A172 (cell line): ENCODE measurements around the gene NR4A1. TPM values are rescaled to one million over a fixed set of nuclear protein-coding genes. Genes with fewer than 3 reads are reported as not detected.
A peak's percentile ranks its signal among the peaks of the same experiment; 100 is the strongest.

Experiments used
- DNase-seq: peaks from one replicate; pipeline ENCODE4 v3.0.0-alpha.2; 2015; ENCODE audit warnings: low spot score
- total RNA-seq: library from RNA; depleted of rRNA; stranded (reverse); fragments of >200 nt; shearing (Covaris generic); gene quantifications from 2 replicates; pipeline ENCODE4 v1.2.3, GENCODE V29; 2014

The NR4A1 gene
- total RNA-seq, 1 experiment from 2014 or later: 1.5 TPM

DNA sequence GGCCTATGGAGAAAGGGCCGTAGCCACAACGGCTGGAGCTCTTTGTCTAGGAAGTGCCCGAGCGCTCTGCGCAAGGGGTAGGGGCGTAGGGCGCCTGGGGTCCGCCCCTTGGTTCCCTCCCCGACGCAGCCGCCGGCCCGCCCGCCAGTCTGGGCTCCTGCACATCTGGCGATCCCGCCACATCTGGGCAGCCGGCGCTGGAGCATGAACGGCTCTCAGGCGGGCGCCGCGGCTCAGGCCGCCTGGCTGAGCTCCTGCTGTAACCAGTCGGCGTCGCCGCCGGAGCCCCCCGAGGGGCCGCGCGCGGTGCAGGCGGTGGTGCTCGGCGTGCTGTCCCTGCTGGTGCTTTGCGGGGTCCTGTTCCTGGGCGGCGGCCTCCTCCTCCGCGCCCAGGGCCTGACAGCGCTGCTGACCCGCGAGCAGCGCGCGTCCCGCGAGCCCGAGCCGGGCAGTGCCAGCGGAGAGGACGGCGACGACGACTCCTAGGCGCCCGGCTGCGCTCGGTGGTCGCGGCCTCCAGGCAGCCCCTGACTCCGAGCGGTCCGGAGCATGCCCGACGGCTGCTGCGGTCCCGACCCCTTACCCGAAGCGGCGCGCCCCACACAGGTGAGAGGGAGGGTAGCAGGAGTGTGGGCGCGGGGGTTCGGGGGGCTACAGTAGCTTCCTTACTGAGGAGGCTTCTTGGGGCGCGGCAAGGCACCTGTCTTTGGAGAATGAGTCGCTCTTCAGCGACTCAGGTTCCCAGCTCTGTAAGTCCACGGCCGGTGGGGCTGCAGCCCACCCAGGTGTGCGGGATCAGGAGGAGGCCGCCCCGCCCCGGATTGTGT is 28.5 kb downstream of the NR4A1 start, which contains the start of gene SMIM41:
Gene SMIM41, plus strand, starts transcription at position 129 of the 827 bp plus-strand sequence. Its CDS starts 76 bp downstream, at position 205.
- DNase-seq: no peak

DNA sequence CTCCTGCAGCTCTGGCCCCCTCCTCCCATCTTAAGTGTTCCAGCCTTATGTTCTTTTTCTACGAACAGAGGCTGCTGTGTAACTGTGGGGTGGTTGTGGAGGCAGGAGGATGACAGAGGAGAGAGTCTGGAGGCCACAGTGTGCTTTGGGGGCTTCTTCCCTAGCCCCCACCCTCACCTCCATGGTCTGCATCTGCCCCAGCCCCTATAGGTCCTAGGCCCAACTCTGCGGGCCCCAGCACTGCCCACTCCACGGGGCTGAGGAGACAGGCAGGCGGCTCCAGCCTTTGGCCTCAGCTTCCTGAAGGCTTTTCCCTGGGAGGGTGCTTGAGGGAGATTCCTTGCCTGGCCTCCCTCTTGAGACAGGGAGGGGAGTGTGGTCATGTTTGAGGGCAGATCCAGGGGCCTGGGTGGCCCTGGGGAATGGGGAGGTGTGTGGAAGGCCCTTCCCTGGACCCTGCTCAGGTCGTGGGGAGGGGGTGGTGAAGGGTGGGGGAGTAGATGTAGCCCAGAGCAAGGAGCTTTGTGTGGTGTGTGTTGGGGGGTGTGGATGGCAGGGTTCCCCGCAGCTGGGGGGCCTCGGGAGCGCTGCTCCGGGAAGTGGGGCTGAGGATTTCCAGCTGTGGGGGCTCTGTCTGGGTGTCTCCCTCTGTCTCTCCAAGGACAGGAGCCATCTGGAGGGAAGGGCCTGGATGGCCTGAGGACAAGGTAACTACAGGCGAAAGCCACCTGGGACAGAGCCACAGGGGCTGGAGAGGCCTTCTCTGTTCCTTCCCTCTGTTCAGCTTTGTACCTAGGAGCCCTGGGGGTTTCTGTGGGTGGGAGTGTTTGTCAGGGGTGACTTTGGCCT is 29.4 kb downstream of the NR4A1 start:
- DNase-seq: no peak

DNA sequence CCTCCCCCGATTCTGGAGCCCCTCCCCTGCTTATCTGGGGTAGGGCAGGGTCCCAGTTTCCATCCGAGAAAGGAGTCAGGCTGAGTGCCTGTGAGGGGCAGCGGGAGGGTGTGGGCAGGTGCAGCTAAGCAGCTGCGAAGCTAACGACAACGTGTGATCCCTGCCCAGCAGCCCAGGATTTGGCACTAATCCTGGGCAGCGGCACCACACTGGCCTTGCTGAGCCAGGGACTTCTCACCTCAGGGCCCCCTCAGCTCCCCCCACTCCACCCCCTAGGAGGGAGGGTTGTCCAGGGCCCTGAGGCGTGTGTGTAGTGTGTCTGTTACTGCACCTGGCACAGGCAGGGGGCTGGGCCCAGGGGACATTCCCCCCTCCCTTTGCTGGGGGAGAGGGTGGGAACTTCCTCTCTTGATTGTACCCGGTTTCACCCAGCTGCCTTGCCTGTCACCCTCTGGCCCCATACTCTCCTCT is 30.1 kb downstream of the NR4A1 start:
- no peak for DNase-seq

GRCh38 chr12:52082026-52082668 is 30.9 kb downstream of the NR4A1 start:
- no peak for DNase-seq

- DNase-seq: no peak
Measured at GRCh38 chr12:52082669-52082987, 31.4 kb downstream of the NR4A1 start.

- peak; percentile 28 for DNase-seq
Measured at GRCh38 chr12:52082988-52083637, 31.9 kb downstream of the NR4A1 start.

DNA sequence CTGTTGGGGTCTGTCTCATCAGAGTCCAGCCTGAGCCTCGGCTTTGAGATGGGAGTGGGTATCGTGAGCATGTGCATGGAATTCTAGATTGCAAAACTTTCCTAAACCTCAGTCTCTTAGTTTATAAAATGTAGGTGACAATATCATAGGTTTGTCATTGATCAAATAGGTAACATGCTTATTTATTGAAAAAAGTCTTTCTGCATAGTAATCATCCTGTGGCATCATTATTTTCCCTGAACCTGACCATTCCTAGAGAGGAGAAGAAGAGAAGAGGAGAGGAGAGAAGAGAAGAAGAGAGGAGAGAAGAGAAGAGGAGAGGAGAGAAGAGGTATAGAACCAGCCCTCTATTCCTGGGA is 32.4 kb downstream of the NR4A1 start:
- DNase-seq: no peak

GRCh38 chr12:52084491-52085231 is 33.4 kb downstream of the NR4A1 start:
- DNase-seq: no peak

DNA sequence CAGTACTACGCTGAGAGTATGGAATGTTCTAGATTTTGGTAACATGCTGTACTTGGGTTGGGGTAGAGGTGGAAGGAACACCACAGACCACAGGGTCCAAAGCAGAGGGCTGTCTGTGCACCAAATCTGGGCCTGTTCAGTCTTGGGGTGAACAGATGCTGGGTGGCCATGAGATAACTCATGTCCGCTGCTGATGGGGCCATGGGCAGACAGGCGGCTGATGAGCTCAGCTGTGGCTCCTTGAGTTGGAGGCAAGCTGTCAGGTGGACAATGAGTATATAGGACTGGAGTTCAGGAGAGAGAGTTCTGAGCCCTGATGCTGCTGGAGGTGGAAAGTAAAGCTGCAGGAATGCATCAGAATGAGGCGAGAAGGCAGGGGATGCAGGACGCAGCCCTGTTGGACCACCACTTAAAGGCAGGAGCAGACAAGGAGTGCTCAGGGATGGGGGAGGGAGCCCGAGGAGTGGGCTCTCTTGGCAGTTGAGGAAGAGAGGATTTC is 34.5 kb downstream of the NR4A1 start:
- DNase-seq: no peak

GRCh38 chr12:52086366-52086765 is 35.1 kb downstream of the NR4A1 start:
- no peak for DNase-seq

GRCh38 chr12:52086944-52087835 is 35.9 kb downstream of the NR4A1 start:
- DNase-seq: no peak

DNA sequence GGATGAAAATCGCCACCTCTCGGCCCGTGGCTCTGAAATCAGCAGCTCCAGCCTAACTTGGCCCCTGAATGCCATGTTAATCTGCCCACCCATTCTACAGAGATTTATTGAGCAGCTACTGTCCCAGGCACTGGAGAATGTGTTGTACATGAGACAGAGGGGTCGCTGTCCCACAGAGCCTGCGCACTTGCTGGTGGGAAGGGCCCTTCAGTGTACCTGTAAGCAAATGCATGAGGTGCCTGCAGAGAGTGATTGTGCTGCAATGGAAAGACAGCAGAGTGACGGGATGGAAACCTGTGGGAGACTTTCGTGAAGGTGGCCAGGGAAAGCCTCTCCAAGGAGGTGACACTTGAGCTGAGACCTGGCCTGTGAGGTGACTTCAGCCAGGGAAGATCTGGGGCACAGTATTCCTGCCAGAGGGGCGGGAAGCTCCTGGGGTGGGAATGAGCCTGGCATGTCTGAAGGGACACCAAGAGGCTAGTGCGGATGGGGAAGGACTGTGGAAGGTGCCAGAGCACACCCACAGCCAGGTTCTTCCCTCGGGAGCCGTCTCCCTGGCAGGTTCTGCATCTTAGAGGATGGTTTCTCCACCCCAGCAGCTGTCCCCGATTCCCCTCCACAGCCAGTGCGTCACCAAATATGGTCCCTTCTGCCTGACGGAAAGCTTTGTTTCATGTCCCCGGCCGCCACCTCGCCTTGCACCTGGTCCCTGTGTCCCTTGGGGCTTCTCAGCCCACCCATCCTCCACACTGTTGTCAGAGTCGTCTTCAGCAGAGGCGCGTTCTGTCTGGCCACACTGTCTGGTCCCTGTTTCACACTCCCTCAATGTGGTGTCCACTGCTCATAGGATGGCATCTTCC is 36.9 kb downstream of the NR4A1 start:
- DNase-seq: no peak

DNA sequence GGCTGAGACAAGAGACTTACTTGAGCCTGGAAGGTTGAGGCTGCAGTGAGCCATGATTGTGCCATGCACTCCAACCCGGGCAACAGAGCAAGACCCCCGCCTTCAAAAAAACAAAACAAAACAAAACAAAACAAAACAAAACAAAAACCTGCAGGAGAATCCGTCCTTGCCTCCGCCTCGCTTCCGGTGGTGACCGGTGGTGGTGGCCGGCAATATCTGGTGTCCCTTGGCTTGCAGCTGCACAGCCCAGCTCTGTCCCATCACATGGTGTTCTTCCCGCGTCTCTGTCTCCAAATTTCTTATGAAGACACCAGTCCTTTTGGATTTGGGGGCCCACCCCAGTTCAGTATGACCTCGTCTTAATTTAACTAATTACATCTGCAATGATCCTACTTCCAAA is 38.2 kb downstream of the NR4A1 start:
- no peak for DNase-seq

GRCh38 chr12:52090291-52090690 is 39.0 kb downstream of the NR4A1 start:
- DNase-seq: no peak

GRCh38 chr12:52091061-52091460 is 39.8 kb downstream of the NR4A1 start:
- DNase-seq: no peak

DNA sequence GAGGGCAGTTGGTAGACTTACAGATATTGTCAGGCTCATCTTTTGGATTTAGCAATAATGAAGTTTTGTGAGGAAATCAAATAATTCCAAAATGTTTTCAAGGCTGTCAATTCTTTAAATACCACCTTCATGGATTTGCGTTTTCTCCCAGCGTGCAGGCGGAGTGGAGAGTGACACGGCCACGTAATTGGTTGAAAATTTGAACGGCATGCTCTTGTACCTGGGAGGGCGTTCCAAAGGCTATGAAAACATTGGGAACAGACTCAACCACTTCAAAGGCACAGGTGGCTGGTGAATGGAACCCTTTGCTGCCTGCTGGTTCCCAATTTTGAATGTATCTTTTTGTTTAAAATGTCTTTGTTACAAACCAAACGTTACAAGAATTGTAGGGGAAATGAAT is 40.6 kb downstream of the NR4A1 start:
- DNase-seq: no peak

GRCh38 chr12:52093346-52093745 is 42.1 kb downstream of the NR4A1 start:
- DNase-seq: no peak

GRCh38 chr12:52096332-52097044 is 45.2 kb downstream of the NR4A1 start:
- no peak for DNase-seq
